HS-27A (cell line): Measurements from ENCODE around the gene TOR4A.
"Not testable (repeated sequence)": the region's sequence is repeated elsewhere in the genome, so short reads cannot be mapped to it uniquely, and the experiment has no call there.

Experiments
- DNase-seq: peaks from one replicate; pipeline ENCODE4 v3.0.0-alpha.2; 2012; ENCODE audit warnings: low read depth, missing footprints

TOR4A gene

GRCh38 chr9:137252555-137253506, 24.7 kb upstream of the TOR4A start:
- no peak for DNase-seq

GRCh38 chr9:137253717-137254623, 23.6 kb upstream of the TOR4A start:
- DNase-seq, result no peak

GRCh38 chr9:137254624-137255447, 22.7 kb upstream of the TOR4A start, which contains the start of gene NELFB:
TSS of gene NELFB (plus strand) at chr9:137255327.
- no peak for DNase-seq

DNA sequence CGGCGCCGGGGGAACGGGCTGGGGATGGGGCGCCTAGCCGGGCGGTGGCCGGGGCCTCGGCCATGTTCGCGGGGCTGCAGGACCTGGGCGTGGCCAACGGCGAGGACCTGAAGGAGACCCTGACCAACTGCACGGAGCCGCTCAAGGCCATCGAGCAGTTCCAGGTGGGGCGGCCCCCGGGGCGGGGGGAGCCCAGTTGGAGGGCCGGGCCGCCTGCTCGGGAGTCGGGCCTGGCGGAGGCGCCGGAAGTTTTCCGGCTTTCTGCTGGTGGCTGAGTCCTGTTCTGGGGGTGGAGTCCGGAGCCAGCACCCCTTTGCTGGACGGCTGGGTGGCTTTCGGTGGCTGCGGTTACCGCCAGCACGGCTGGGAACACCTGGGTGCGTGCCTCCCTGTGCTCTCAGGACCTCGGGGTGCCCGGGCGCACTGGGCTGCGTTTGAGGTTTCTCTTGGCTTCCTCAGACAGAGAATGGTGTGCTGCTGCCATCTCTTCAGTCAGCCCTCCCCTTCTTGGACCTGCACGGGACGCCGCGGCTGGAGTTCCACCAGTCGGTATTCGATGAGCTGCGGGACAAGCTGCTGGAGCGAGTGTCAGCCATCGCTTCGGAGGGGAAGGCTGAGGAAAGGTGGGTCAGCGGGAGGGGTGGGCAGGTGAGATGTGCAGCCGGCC, 21.9 kb upstream of the TOR4A start:
- no peak for DNase-seq

- DNase-seq, result no peak
These were observed 21.2 kb upstream of the TOR4A start for GRCh38 chr9:137256362-137256761.

GRCh38 chr9:137256856-137257255, 20.7 kb upstream of the TOR4A start:
- no peak for DNase-seq

- not testable (repeated sequence) for DNase-seq
These were observed 15.2 kb upstream of the TOR4A start for GRCh38 chr9:137262173-137262908.

DNA sequence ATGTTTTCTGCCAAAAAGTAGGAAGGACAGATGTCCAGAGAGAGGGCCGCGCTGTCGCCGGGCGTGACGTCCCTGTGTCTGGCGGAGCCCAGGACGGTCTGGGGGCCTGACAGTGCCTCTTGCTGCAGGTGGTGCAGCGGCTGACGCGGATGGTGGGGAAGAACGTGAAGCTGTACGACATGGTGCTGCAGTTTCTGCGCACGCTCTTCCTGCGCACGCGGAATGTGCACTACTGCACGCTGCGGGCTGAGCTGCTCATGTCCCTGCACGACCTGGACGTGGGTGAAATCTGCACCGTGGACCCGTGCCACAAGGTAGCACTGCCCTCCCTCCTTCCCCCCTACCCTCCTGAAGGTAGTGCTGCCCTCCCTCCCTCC, 14.6 kb upstream of the TOR4A start:
- no peak for DNase-seq

DNA sequence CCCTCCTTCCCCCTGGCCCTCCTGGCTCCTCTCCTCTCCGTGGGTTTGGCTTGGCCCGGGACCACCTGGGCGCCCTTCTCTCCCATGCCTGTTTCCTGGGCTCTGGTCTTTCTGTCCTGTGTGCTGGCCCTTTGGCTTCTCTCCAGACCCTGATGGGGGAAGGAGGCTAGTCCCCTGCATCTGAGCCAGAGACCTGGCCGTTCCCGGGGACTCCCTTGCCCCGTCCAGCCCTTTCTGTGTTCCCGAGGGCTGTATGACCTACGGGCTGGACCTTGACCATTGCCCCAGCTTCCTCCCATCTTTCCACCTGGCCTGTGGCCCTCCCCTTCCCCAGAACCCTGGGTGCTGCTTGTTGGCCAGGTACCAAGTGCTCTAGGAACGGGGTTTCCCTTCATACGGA, 14.0 kb upstream of the TOR4A start:
- DNase-seq, result no peak

GRCh38 chr9:137264067-137264466, 13.5 kb upstream of the TOR4A start:
- DNase-seq, result no peak

DNA sequence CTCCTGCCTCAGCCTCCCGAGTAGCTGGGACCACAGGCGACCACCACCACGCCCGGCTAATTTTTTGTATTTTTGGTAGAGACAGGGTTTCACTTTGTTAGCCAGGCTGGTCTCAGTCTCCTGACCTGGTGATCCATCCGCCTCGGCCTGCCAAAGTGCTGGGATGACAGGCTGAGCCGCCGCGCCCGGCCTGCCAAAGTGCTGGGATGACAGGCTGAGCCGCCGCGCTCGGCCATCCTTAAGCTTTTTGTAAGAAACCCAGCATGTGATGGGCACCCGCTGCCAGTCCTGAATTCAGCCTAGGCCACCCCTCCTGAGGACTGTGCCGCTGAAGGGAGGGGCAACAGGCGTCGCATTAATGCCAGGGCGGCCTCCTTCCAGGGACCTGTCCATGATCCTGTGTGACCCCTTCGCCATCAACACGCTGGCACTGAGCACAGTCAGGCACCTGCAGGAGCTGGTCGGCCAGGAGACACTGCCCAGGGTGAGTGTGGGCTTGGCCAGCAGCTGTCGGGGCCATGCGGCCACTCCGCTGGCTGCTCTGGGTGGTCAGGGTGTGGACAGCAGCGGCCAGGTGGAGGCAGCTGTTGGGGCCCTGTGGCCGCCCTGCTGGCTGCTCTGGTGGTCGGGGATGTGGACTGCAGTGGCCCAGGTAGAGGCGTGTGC, 11.9 kb upstream of the TOR4A start:
- DNase-seq, result no peak

DNA sequence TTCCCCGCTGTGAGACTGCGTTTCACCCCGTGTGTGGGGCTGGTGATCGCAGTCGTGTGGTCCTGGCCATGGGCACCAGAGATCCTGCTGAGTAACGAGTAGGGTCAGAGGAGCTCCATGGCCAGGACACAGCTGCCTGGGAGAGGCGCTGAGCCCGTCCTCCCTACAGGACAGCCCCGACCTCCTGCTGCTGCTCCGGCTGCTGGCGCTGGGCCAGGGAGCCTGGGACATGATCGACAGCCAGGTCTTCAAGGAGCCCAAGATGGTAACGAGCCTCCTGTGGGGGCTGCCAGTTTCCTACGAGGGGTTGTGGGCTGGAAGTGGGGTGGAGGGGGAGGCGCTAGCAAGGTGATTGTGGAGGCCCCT, 11.4 kb upstream of the TOR4A start:
- DNase-seq, result no peak

GRCh38 chr9:137266585-137267453, 10.7 kb upstream of the TOR4A start:
- no peak for DNase-seq

DNA sequence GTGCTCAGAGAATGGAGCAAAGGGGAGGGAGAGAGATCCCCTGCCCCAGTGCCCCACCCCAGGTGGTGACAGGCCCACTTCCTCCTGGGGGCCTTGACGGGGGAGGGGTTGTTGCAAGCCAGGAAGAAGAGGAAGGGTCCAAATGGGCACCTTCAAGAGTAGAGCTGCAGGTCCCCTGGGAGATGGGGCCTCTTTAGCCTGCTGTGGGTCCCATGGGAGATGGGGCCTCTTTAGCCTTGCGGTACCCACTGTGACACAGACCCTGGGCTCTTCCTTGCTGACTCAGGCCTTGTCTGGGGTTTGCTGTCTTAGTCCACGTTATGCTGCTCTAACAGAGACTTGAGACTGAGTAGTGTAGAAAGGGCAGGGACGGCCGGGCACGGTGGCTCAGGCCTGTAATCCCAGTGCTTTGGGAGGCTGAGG, 9.6 kb upstream of the TOR4A start:
- DNase-seq, result no peak

DNA sequence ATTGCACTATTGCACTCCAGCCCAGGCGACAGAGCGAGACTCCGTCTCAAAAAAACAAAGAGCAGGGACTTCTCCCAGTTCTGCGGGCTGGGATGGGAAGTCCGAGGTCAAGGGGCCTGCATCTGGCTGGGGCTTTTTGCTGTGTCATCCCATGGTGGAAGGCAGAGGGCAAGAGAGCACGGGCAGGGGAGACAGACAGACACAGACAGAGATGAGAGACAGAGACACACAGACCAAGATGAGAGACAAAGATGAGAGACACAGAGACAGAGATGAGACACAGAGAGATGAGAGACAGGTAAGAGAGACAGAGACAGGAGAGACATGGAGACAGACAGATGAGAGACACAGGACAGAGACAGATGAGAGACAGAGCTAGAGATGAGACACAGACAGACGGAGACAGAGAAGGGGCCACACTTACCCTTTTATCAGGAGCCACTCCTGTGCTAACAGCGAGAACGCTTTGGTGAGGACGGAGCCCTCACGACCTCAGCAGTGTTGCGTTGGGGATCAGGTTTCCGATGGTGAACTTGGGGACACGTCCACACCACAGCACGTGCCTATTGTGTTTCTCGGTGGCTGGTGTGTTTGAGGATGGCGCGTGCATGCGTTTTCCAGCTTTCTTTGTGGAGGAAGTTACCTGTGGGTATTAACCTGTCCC, 8.9 kb upstream of the TOR4A start:
- DNase-seq, result no peak

- DNase-seq, result no peak
These were observed 8.2 kb upstream of the TOR4A start for GRCh38 chr9:137269231-137269772.

GRCh38 chr9:137270929-137271695, 6.4 kb upstream of the TOR4A start:
- DNase-seq, result no peak

DNA sequence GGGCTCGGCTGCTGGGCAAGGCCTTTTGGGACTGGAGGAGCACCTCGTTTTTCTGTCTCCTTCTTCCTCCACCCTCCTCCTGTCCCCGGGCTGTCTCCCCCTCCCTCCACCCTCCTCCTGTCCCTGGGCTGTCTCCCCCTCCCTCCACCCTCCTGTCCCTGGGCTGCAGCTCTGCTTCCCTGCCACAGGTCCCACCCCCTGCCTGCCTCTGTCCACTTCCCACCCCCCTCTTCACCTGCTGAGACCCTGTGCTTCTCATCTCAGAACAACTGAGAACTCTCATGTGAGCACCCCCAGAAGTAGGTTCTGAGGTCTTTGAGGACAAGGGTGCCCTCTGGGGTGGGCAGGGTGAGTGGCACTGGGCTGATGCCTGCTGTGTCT, 5.8 kb upstream of the TOR4A start:
- DNase-seq, result no peak
